ENCODE results near the gene PFN3.
"Not testable (repeated sequence)": the region's sequence is repeated elsewhere in the genome, so short reads cannot be mapped to it uniquely, and the experiment has no call there.

The PFN3 gene

GRCh38 chr5:177425196-177425800 is 24.8 kb upstream of the PFN3 start:
- DNase-seq (ENCODE audit: low spot score) = no peak

- DNase-seq (ENCODE audit: low spot score) = no peak
Observed at GRCh38 chr5:177423671-177424070, 23.2 kb upstream of the PFN3 start.

- no peak for DNase-seq (ENCODE audit: low spot score)
Observed at GRCh38 chr5:177421062-177421798, 20.8 kb upstream of the PFN3 start.

GRCh38 chr5:177420472-177420871 is 20.0 kb upstream of the PFN3 start:
- not testable (repeated sequence) for DNase-seq (ENCODE audit: low spot score)

GRCh38 chr5:177419046-177419445 is 18.6 kb upstream of the PFN3 start:
- no peak for DNase-seq (ENCODE audit: low spot score)

- DNase-seq (ENCODE audit: low spot score) = not testable (repeated sequence)
Observed at GRCh38 chr5:177417081-177417480, 16.6 kb upstream of the PFN3 start.

- no peak for DNase-seq (ENCODE audit: low spot score)
Observed at GRCh38 chr5:177414481-177414880, 14.0 kb upstream of the PFN3 start.

GRCh38 chr5:177412603-177413233 is 12.3 kb upstream of the PFN3 start:
- no peak for DNase-seq (ENCODE audit: low spot score)

- no peak for DNase-seq (ENCODE audit: low spot score)
Observed at GRCh38 chr5:177410575-177410974, 10.1 kb upstream of the PFN3 start.

GRCh38 chr5:177409043-177409801 is 8.8 kb upstream of the PFN3 start, which contains the start of gene F12:
Gene F12, minus strand, starts transcription at chr5:177409564. Its CDS starts 37 bp downstream, at chr5:177409527.
- no peak for DNase-seq (ENCODE audit: low spot score)

GRCh38 chr5:177405805-177406204 is 5.3 kb upstream of the PFN3 start:
- DNase-seq (ENCODE audit: low spot score) = no peak

GRCh38 chr5:177405312-177405711 is 4.9 kb upstream of the PFN3 start:
- DNase-seq (ENCODE audit: low spot score) = no peak

- DNase-seq (ENCODE audit: low spot score) = no peak
Observed at GRCh38 chr5:177404641-177405179, 4.2 kb upstream of the PFN3 start.

GRCh38 chr5:177403792-177404640 is 3.6 kb upstream of the PFN3 start:
- DNase-seq (ENCODE audit: low spot score) = peak; percentile 50

- no peak for DNase-seq (ENCODE audit: low spot score)
Observed at GRCh38 chr5:177403102-177403791, 2.8 kb upstream of the PFN3 start.

GRCh38 chr5:177402271-177403043 is 2.0 kb upstream of the PFN3 start:
- DNase-seq (ENCODE audit: low spot score) = no peak

GRCh38 chr5:177397875-177398390 is 2.5 kb downstream of the PFN3 start:
- no peak for DNase-seq (ENCODE audit: low spot score)

GRCh38 chr5:177396807-177397206 is 3.7 kb downstream of the PFN3 start:
- DNase-seq (ENCODE audit: low spot score) = no peak

GRCh38 chr5:177396078-177396477 is 4.4 kb downstream of the PFN3 start:
- DNase-seq (ENCODE audit: low spot score) = no peak

- DNase-seq (ENCODE audit: low spot score) = no peak
Observed at GRCh38 chr5:177393990-177394389, 6.5 kb downstream of the PFN3 start.

Measured in globus pallidus (tissue), 1 donor.